D721Med (cell line): ENCODE data around the gene NANOS1.

ENCODE experiments used
- DNase-seq: peaks from one replicate; pipeline ENCODE4 v3.0.0; 2011; ENCODE audit warnings: low spot score; ENCODE audit not compliant: insufficient read length
- FAIRE-seq: peaks from 2 replicates; lab custom pipeline; 2011; peaks lifted over from hg19 to GRCh38; lab: Jason Lieb, UNC
- CTCF ChIP-seq: IDR thresholded peaks from 2 replicates; pipeline ENCODE4 v1.5.1; 2012; ENCODE audit warnings: mild to moderate bottlenecking, control low read depth; ENCODE audit not compliant: insufficient read depth; ENCODE audit errors: missing control alignments

The NANOS1 gene

DNA sequence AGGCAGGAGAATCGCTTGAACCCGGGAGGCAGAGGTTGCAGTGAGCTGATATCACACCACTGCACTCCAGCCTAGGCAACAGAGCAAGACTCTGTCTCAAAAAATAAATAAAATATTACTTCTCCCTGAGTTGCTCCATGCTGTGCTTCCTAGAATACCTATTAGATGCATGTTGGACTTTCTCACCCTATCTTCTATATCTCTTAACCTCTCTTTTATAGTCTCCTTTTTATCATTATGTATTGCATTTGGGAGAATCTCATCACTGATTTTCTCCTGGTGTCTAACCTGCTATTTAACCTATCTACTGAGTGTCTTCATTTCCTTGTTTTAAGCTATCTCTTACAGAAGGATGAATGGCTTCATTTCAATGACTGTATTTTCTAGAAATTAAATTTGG lies 32.1 kb upstream of the NANOS1 start:
- FAIRE-seq (no peak), DNase-seq (no peak)
- TF ChIP-seq CTCF = no peak

- FAIRE-seq = no peak
- TF ChIP-seq CTCF = no peak
- DNase-seq = no peak
Observed at GRCh38 chr10:118998183-118998582, 31.3 kb upstream of the NANOS1 start.

DNA sequence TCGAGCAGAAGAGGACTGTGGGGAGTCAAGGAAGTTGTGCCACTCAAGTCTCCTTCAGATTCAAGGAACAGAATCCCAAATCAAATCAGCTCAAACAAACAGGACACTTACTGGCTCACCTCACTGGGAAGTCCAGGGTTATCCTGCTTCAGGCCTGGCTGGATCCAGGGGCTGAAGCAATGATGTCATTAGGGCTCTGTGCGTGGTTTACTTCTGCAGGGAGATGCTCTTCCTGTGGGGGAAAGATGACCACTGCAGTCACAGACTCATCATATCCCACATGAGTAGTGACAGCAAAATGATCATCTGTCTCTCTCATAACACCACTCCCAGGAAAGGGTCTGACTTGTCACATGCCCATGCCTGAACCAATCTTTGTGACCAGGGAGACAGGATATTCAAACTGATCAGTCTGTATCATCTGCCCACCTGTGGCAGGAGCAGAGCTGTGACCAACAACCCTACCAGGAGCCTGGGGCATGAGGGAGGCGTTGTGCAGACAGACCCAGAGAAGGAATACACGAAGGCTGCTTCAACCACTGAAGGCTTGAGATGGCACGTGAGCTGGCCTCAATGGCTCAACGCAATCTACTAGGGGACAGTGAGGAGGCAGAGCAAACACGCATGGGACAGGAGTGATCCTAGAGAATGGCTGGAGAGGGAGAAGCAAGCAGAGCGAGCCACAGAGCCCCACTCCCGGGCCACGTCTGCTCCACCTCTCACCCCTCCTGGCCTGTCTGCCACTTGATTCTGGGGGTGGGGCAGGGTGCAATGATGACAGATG lies 27.6 kb upstream of the NANOS1 start:
- FAIRE-seq (no peak), DNase-seq (no peak)
- no peak for TF ChIP-seq CTCF

DNA sequence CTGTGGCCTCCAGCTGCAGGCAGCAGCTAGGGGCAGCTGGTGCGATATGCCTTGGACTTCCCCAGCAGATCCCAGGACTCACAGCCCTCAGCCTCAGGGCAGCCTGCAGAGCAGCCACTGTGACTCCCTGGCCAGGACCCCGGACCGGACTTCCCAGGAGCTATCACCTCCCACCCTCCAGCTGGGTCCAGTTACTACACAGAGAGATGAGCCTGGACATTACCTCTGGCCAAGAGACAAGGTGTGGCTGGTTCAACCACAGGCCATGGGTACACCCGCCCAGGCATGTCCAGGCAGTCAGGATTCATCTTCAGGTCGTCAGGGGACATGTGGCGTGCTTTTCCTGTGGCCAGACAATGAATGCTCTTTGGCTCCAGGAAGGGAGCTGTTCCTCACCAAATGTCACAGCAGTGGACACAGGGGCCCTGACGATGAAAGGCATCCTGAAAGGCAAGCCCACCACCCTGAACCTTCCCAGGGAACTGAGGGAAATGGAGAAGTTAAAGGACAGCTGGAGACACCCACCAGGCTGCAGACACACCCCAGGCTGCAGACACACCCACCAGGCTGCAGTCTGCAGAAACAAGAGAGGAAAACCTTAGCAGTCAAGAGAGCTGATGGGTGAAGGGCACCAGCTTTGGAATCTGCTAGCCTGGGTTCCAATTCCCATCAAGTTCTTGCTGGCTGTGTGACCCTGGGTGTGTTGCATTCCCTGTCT lies 25.8 kb upstream of the NANOS1 start:
- FAIRE-seq (no peak), DNase-seq (no peak)
- TF ChIP-seq CTCF = no peak

DNA sequence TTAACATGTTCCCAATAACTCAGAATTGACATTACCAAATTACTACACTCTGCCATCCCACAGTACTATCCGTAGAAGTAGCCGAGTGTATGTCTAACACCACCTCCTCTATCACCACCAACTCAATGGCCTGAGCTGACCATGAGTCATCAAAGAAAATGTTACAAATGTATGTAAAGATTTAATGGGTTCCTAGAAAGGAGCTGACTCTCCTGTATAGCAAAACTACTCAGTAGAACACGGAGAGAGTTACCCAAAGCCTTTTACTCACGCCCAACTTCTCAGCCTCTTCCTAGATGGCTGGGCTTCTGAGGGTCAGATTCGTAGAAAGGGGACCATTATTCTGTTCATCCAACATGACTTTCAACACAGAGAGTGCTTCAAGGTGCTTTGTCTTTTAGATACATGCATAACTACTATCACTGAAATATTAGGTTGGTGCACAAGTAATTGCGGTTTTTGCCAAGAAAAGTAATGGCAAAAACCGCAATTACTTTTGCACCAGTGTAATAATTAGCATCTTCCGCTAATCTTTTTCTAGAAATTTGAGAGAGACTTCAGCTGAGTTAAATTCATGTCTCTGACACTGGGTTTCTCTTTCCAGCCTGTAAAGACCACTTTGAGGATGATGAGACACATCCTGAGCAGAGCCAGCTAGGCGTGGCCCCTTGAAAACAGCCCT lies 24.0 kb upstream of the NANOS1 start:
- no peak for DNase-seq
- no peak for TF ChIP-seq CTCF
- no peak for FAIRE-seq

DNA sequence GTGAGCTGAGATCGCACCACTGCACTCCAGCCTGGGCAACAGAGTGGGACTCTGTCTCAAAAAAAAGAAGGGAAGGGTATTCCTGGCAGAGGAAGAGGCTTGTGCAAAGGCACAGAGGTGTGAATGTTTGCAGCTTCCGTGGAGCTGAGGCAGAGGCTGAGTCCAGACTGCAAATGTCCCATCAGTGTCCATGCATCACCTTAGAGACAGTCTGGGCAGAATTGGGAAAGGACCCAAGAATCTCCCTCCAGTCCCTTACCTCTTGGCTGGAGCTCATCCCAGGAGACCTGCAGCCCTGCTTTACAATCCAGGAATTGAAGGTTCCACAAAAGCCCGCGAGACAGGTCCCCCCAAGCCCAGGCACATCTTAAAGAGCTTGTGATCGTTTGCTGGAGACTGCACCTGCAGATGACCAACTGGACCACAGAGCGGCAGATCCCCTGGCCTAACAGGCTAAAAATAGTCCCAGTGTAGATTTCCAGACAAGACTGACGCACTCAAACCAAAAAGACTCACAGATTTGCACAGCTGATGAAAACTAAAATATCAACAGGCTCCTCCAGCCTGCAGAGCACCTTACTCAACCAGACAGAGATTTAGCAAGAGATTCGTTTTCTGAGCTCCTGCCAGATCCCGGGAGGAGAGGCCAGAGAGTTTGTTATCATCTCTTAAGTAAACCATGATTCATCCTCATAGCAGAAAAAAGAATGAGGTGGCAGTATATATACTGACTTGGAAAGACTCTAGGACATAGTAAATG lies 22.9 kb upstream of the NANOS1 start:
- FAIRE-seq (no peak), DNase-seq (no peak)
- no peak for TF ChIP-seq CTCF
